HG03159 (cell line): ENCODE data around the gene GLG1.
"Not testable (repeated sequence)": the region's sequence is repeated elsewhere in the genome, so short reads cannot be mapped to it uniquely, and the experiment has no call there.

Experiments used
- ATAC-seq: cut with Tn5 transposase; IDR thresholded peaks from one replicate; pipeline ENCODE4 v1.9.1; 2021; ENCODE audit warnings: mild to moderate bottlenecking, moderate library complexity; ENCODE audit not compliant: unreplicated experiment

GLG1 gene

GRCh38 chr16:74606521-74607309, at the start of gene GLG1:
GLG1 (minus strand) TSS chr16:74607114; CDS start chr16:74607094, 20 bp downstream.
- ATAC-seq, result peak; percentile 94

- ATAC-seq, result no peak
Measured at GRCh38 chr16:74654536-74655050, 47.7 kb upstream of the GLG1 start.

GRCh38 chr16:74652883-74653282, 46.0 kb upstream of the GLG1 start:
- not testable (repeated sequence) for ATAC-seq

- no peak for ATAC-seq
Measured at GRCh38 chr16:74652249-74652648, 45.3 kb upstream of the GLG1 start.

GRCh38 chr16:74651841-74652240, 44.9 kb upstream of the GLG1 start:
- ATAC-seq, result no peak

- ATAC-seq, result no peak
Measured at GRCh38 chr16:74650966-74651567, 44.2 kb upstream of the GLG1 start.

GRCh38 chr16:74649839-74650504, 43.1 kb upstream of the GLG1 start:
- ATAC-seq, result no peak

GRCh38 chr16:74641969-74642368, 35.1 kb upstream of the GLG1 start:
- no peak for ATAC-seq

- no peak for ATAC-seq
Measured at GRCh38 chr16:74637742-74638453, 31.0 kb upstream of the GLG1 start.

- no peak for ATAC-seq
Measured at GRCh38 chr16:74635303-74635702, 28.4 kb upstream of the GLG1 start.

GRCh38 chr16:74633686-74634085, 26.8 kb upstream of the GLG1 start:
- ATAC-seq, result no peak

GRCh38 chr16:74627506-74628220, 20.7 kb upstream of the GLG1 start:
- no peak for ATAC-seq

- ATAC-seq, result no peak
Measured at GRCh38 chr16:74626741-74627416, 20.0 kb upstream of the GLG1 start.

- ATAC-seq, result no peak
Measured at GRCh38 chr16:74625500-74626350, 18.8 kb upstream of the GLG1 start.

- ATAC-seq, result no peak
Measured at GRCh38 chr16:74623839-74624235, 16.9 kb upstream of the GLG1 start.

GRCh38 chr16:74623214-74623838, 16.4 kb upstream of the GLG1 start:
- ATAC-seq, result no peak

- no peak for ATAC-seq
Measured at GRCh38 chr16:74622005-74622404, 15.1 kb upstream of the GLG1 start.

GRCh38 chr16:74617206-74617788, 10.4 kb upstream of the GLG1 start:
- no peak for ATAC-seq
